NCI-H345 treated with DMSO at 0.1 percent for 48 hours (cell line): ENCODE data around the gene MICAL3.
"Not testable (repeated sequence)": the region's sequence is repeated elsewhere in the genome, so short reads cannot be mapped to it uniquely, and the experiment has no call there.

Experiments used
- DNase-seq: peaks from one replicate; lab custom pipeline; 2025; ENCODE audit not compliant: unreplicated experiment; lab: John Stamatoyannopoulos, UW

Gene MICAL3

GRCh38 chr22:18060646-18061620 lies 36.6 kb upstream of the MICAL3 start:
- no peak for DNase-seq

GRCh38 chr22:18059991-18060390 lies 35.6 kb upstream of the MICAL3 start:
- DNase-seq, result no peak

- no peak for DNase-seq
Observed at GRCh38 chr22:18059473-18059872, 35.1 kb upstream of the MICAL3 start.

- no peak for DNase-seq
Observed at GRCh38 chr22:18059094-18059417, 34.7 kb upstream of the MICAL3 start.

- DNase-seq, result no peak
Observed at GRCh38 chr22:18058371-18059093, 34.2 kb upstream of the MICAL3 start.

- DNase-seq, result no peak
Observed at GRCh38 chr22:18057568-18058209, 33.3 kb upstream of the MICAL3 start.

- no peak for DNase-seq
Observed at GRCh38 chr22:18056807-18057474, 32.6 kb upstream of the MICAL3 start.

- no peak for DNase-seq
Observed at GRCh38 chr22:18056161-18056666, 31.9 kb upstream of the MICAL3 start.

GRCh38 chr22:18055619-18056160 lies 31.3 kb upstream of the MICAL3 start:
- no peak for DNase-seq

- DNase-seq, result not testable (repeated sequence)
Observed at GRCh38 chr22:18053216-18053946, 29.0 kb upstream of the MICAL3 start.

GRCh38 chr22:18051113-18051512 lies 26.8 kb upstream of the MICAL3 start:
- not testable (repeated sequence) for DNase-seq

- DNase-seq, result no peak
Observed at GRCh38 chr22:18050065-18050464, 25.7 kb upstream of the MICAL3 start.

GRCh38 chr22:18048441-18048898 lies 24.1 kb upstream of the MICAL3 start:
- no peak for DNase-seq

GRCh38 chr22:18048041-18048440 lies 23.7 kb upstream of the MICAL3 start:
- DNase-seq, result no peak

- DNase-seq, result no peak
Observed at GRCh38 chr22:18045794-18046193, 21.4 kb upstream of the MICAL3 start.

- DNase-seq, result peak; percentile 51
Observed at GRCh38 chr22:18044548-18045271, 20.3 kb upstream of the MICAL3 start.

- no peak for DNase-seq
Observed at GRCh38 chr22:18042685-18043084, 18.3 kb upstream of the MICAL3 start.

- not testable (repeated sequence) for DNase-seq
Observed at GRCh38 chr22:18040898-18041297, 16.5 kb upstream of the MICAL3 start.

- no peak for DNase-seq
Observed at GRCh38 chr22:18035751-18036150, 11.4 kb upstream of the MICAL3 start.
